NCI-H1092 treated with DMSO at 0.1 percent for 48 hours (cell line): Measurements from ENCODE around the gene TTLL4.

ENCODE experiments used
- DNase-seq: peaks from one replicate; lab custom pipeline; 2025; lab: John Stamatoyannopoulos, UW

Gene TTLL4

DNA sequence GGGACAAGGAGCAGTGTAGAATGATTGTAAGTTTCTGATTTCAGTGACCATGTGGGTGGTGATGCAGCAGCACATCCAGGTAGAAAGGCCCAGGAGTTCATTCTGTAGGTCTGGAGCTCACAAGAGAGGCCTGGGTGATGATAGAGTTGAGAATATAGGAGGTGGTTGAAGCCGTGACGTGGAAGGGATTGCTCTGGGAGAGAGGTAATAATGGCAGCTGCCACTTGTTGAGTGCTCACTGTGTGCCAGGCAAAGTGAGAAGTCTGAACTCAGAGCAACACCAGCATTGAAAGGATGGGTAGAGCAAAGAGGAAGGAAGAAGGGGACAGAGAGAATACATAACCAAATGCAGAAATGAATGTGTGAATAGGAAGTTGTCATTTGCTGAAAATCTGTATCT lies 3.3 kb downstream of the TTLL4 start:
- no peak for DNase-seq

DNA sequence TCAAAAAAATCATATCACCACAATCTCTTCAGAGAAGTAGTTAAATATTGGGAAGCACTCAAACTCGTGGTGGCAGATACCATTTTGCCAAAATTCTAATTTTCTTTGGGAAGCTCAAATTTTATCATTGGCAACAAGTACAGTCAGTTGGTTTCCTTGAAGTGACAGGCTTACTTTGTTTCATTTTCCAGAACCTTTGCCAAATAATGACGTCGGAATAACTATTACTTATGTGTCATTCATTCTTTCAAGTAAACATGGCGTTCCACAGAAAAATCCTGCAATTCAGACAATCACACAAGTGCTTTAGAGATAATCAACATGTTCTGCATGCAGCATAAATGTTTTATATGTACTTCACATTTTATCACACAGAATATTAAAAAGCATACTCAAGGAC lies 5.4 kb downstream of the TTLL4 start:
- no peak for DNase-seq

DNA sequence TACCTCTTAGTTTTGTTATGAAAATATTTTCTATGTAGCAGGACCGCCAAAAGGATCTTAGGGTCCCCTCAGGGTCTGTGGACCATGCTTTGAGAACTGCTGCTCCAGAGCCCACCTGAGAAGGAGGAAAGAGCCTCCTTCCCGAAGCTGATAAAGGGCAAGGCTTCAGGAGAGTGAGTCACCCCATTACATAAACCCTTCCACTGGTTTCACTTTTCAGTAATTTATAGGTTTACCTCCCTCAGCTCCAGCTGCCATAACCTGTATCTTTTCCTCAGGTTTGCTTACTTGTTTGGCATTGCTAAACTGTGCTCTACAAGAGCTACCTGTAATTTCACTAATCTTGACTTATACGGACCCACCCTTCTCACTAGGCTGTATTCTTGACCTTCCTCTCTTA lies 6.6 kb downstream of the TTLL4 start:
- no peak for DNase-seq

DNA sequence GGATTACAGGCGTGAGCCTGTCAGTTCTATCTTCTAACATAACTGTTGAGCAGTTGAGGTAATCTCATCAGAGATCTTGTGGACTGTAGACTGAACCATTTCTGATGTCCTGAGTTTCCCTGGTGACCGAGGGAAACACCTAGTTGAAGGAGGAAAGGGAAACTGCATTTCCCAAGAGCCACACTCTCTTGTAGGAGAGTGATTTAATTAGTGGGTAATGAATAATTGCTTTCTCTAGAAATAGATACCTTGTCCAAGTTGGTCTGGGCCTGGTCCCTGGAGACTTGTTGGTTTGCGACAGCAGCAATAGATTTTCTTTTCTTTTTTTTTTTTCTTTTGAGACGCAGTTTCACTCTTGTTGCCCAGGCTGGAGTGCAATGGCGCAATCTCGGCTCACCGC lies 7.4 kb downstream of the TTLL4 start:
- DNase-seq, result no peak

DNA sequence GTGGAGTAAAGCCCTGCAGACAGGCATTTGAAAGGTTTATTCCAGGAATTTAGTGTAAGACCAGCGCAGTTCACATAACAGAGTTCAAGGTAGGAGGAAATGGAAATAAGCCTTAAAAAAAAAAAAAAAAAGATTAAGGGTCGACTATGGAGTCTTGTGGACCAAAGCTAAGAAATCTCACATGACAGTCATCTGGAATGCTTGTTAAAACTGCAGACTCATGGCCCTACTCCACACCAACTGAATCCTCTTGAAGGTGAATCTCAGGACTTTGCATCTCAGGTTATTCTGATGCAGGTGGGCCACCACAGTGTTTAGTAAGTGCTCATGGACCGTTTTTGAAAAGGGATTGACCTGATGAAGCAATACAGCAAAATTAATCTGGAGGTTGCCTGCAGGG lies 8.8 kb downstream of the TTLL4 start:
- DNase-seq, result no peak

DNA sequence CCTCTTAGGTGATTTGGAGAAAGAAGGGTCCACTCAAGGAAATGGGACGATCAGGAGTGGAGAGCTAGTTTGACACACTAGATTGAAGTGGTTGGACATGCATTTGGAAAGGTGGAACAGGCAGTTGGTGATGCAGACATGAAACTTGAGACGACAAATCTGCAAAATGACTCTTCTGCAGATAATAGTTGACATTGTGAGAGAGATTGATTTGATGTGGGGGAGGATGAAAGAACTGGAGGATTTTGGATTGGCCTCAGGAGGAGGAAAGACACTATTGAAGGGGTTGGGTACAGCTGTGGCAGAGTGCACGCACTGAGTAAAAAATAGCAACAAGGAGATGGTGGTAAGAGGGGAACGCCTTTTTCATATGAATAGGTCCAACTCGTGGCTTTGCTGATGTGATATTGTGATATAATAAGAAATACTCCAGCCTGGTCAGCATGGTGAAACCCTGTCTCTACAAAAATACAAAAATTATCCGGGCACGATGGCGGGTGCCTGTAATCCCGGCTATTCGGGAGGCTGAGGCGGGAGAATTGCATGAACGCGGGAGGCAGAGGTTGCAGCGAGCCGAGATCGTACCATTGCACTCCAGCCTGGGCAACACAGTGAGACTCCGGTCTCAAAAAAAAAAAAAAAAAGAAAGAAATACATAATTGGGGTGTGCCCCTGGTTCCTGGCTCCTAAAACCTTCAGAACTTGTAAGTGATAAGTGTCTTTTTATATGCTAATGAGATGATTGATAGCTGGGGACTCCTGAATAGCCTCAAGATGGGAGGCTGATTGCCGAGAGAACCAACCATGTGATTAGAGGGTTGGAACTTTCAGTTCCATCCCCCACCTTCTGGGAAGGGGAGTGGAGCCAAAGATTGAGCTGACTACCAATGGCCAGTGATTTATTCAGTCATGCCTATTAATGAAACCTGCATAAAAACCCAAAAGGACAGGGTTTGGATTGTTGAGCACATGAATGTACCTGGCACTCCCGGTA lies 9.7 kb downstream of the TTLL4 start:
- DNase-seq, result no peak

DNA sequence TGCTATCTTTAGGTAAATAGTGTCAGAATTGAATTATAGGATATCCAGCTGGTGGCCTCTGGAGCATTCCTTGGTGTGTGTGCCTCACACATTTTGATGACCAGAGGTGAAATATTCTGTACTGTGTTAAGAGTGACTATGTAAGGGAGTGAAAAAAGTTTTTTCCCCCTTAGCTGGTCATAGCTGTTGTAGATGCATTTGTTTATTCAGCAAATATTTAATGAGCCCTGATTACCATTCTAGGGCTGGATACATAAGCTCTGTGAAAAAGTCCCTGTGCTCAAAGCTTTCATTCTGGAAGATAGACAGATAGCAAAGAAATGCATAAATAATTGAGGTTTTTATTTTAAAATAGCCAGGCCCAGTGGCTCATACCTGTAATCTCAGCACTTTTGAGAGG lies 10.9 kb downstream of the TTLL4 start:
- DNase-seq, result no peak

DNA sequence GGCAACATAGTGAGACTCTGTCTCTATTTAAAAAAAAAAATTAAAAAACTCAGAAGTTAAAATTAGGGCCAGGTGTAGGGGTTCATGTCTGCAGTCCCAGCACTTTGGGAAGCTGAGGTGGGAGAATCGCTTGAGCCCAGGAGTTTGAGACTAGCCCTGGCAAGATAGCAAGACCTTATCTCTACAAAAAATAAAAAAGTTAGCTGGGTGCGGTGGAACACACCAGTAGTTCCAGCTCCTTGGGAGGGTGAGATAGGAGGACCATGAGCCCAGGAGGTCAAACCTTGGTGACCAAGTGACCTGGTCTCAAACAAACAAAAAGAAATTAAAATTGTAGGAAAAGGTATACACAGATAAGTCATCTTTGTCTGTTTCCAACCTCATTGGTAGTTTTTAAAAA lies 11.3 kb downstream of the TTLL4 start:
- DNase-seq, result no peak

DNA sequence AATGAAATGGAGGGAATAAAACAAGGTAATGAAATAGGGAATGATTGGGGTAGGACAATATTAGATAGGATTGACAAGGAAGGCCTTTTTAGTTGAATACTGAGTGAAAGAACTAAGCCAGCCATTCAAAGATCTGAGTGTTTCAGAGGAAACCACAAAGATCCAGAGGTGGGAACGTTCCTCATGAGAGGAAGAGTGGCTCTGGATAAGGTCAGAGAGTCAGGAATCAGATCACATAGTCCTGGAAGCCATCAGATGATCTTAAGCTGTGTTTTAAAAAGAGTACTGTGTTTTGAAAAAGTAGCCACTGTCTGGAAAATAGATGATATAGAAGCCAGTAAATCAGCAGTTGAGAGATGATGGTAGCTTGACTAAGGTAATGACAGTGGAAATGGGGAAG lies 11.8 kb downstream of the TTLL4 start:
- no peak for DNase-seq

DNA sequence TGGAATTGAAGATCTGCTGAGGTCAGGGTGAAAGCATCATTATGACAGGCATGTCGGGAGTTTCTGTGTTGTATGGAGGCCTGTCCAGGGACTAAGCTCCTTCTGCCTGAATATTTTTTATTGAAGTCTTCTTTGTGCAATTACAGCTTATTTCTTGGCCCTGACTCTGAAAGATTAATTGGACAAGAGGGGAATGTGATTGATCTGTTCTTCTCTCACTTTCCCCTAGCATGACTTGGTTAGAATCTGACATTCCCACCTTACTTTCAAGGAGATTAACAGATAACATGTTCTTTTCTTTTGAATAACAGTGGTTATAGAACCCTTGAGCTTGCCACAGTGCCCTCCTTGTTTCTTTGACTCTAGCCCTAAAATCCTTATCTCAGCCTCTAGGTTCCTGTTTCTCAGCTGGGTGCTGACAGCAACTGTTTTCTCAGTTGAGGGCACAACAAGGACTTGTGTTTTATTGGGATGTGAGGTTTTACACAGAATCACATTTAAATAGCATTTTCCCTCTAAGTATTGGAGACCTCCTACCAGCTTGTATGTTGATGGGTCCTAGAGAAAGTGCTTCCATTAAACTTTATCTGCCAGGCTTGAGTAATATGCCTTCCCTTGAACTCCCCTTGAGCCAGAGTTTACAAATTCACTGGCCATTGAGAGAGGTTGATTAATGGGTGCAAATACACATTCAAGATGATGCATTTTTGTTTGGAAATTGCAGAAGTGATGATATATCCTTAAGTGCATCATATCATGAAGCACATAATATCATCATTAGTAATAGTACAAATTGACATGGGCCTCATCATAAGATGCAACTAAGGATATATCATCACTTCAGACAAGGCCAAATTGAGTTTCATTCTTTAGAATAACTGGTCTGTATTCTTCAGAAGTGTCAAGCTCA lies 12.5 kb downstream of the TTLL4 start:
- DNase-seq, result no peak

DNA sequence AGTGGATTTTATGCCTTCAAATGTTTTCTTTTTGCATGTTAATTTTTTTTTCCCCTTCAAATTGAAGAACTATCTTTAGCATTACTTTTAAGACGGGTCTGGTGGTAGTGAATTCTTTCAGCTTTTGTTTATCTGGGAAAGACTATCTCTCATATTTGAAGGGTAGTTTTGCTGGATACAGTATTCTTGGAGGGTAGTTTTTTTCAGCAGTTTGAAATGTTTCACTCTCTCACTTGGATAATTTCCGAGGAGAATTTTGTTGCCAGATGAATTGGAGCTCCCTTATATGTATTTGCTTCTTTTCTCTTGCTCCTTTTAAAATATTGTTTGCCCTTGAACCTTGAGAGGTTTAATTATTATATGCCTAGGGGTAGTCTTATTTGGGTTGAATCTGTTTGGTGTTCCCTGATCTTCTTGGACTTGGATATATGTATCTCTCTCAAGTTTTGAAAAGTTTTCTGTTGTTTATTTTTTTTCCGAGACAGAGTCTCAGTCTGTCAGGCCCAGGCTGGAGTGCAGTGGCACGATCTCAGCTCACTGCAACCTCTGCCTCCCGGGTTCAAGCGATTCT lies 15.5 kb downstream of the TTLL4 start:
- DNase-seq, result no peak

DNA sequence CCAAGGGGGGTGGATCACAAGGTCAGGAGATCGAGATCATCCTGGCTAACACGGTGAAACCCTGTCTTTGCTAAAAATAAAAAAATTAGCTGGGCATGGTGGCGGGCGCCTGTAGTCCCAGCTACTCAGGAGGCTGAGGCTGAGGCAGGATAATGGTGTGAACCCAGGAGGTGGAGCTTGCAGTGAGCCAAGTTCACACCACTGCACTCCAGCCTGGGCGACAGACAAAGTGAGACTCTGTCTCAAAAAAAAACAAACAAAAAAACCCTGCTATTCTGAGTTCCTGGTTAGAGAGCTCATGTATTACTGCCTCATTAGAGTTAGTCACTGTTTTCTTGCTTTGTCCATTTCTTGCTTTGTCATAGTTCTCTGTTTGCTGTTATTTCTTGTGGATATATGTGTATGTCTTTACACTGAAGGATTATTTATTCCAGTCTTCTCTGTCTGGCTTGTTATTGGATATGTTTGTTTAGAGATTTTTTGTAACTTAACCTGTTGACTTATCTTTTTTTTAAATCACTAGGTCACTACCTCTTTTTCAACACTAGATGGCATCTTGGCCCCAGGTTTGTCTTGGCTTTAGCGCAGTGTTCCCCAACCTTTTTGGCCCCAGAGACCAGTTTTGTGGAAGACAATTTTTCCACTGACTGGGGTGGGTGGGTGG lies 17.0 kb downstream of the TTLL4 start:
- DNase-seq, result no peak

DNA sequence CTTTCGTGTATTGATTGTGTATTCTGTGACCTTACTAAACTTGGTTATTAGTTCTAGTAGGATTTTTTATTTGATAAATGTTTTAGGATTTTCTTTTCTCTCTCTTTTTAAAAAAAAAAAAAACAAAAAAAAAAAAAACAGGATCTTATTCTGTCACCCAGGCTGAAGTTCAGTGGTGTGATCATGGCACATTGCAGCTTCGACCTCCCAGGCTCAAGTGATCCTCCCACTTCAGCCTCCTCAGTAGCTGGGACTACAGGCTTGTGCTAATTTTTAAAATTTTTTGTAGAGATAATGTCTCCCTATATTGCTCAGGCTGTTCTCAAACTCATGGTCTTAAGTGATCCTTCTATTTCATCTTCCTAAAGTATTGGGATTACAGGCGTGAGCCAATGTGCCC lies 19.0 kb downstream of the TTLL4 start:
- no peak for DNase-seq

DNA sequence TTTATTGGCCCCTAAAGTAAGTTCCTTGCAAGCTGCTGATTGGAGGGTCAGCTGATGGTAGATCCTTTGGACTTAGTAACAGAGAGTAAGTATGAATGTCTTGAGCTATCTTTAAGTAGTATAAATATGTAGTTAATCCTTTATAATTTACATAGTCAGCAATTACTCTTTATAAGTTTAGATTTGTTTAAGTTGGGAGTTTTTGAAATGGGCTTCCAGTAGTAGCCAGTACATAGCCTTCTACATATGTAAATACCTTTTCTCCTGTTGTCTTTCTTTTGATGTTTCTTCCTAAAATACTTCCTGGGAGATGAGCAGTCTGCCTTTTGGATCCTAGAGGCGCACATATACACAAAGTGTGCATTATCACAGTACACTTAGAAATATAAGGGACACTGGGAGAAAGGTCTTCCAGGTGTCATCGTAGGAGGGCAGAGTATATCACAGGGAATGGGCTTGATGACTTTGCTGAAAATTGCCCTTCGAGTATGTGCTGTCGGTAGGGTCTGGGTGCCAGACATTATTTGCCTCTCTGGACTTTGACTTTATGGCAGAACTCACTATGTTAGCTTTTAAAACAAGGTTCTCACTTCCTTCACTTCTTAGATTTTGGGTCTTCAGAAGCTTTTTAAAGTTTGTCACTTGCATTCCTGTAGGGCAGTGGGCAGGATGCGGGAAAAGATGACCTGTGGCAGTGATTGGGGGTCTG lies 21.6 kb downstream of the TTLL4 start:
- no peak for DNase-seq

DNA sequence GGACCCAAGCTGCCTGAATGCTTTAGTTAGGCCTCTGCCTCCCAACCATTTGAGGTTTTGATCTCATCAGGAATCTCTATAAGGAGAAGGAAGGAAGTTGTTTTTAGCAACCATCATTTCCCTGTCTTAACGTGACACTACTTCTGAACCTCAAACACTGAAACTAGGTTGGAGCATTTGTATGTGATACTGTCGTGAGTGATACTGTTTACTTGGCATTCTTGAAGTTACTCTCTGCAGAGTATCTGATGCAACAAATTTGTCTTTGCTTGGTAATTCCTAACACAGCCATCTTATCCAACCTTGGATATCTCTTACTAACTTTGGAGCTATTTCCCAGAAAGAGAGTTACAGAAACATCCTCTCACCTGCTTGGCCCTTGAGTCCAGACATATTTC lies 22.1 kb downstream of the TTLL4 start:
- no peak for DNase-seq

DNA sequence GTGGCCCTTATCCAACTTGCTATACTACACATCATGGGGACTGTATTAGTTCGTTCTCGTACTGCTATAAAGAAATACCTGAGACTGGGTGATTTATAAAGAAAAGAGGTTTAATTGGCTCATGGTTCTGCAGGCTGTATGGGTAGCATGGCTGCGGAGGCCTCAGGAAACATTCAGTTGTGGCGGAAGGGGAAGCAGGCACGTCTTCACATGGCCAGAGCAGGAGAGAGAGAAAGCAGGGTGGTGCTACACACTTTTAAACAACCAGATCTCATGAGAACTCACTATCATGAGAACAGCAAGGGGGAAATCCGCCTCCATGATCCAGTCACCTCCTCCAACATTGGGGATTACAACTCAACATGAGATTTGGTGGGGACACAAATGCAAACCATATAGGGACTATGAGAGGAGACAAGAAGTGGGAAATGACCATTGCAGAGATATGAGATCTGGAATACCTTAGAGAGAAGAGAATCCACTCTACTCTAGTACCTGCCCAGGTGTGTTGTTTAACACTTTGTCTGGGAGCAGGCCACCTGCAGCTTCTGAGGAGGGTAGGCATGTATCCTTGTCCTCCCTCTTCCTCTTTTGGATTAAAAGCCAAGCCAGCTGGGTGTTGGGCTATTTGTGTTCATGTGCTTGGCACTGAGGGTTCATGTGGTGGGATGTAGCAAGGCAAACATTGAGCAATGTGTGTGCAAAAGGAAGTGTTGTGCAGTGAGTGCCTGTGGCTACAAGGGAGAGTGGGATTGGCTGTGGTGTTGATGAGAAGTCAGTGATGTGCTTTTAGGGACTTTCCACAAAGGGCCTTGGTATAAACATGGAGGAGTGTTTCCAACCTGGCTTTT lies 22.8 kb downstream of the TTLL4 start:
- DNase-seq, result no peak

DNA sequence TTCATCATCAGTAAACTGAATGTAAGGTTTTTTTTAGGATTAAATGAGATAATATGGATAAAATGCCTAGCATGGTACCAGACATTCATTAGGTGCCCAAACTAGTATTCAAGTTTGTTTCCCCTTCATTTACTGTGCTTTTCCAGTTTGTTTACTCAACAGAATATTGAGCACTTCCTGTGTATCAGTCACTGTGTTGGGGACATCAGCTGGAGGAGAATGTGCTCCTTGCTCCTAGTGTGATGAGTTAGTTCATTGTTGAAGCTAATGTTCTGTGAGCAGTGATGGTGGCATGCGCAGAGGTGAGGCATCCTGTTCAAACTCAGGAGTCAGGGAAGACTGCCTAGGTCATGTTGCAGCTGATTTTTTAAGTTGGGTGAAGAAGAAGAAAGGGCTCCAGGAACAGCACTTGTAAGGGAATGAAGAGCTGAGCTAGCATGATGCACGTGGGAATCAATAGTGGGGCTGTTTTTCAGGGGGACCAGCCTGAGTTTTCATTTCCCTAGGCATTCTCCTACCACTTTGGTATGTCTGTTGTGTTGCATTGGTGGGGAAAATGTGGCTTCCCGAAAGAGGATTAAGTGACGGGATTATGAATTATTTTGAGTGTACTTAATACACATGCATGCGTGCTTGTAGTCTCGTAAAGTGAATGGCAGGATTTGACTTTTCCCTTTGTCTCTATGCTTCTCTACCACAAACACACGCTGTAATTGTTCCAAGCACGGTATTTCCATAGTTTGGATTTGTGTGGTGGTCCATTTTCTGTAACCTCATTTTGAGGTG lies 23.7 kb downstream of the TTLL4 start:
- no peak for DNase-seq

DNA sequence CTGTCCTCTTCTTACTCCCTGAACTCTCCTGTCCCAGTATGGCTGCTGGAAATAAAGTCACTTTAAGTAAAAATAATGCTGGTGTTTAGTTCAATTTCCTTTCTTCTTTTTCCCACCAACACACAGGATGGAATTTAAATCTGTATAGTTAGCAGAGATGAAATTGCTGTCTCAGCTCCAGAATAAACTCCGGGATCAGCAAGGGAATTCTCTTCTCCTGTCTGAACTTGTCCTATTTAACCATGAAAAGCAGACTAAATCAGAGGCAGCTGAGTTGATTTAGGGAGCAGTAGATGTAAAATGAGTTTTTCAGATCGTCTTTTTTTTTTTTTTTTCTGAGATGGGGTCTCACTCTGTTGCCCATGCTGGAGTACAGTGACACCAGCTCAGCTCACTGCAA lies 25.9 kb downstream of the TTLL4 start:
- DNase-seq, result no peak

DNA sequence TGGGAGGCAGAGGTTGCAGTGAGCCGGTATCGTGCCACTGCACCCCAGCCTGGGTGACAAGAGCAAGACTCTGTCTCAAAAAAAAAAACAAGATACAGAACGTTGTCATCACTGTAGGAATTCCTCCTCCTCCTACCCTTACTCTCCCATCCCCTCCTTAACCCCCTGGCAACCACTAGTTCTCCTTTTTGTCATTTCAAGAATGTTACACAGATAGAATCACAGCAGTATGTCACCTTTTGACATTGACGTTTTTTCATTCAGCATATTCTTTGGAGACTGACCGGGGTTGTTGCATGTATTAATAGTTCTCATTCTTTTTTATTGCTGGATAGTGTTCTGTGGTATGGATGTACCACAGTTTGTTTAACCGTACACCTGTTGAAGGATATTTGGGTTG lies 32.4 kb downstream of the TTLL4 start:
- DNase-seq, result no peak

DNA sequence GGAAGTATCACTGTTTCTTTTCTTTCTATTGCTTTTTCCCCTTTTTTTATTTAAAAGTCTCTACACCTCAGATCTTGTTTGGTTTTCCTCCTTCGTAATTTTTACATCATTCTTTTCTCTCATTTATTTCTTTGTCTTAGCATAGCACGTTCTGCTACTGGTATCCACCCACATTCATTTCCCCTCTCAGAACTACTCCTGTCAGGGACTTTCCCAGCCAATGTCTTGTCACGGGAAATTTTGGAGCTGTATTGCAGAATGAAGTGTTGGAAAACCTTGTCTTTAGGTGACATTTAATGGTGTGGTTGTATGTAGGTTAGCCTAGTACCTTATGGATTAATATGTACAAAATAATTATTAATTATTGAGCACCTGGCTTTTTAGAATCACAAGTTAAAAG lies 34.0 kb downstream of the TTLL4 start:
- no peak for DNase-seq
